ENCODE measurements around the gene PNPT1. TPM values are rescaled to one million over a fixed set of nuclear protein-coding genes. Genes with fewer than 3 reads are reported as not detected.
A peak's percentile ranks its signal among the peaks of the same experiment; 100 is the strongest.

Gene PNPT1
- total RNA-seq, 1 donor from 2014 or later, result 22.3 TPM

DNA sequence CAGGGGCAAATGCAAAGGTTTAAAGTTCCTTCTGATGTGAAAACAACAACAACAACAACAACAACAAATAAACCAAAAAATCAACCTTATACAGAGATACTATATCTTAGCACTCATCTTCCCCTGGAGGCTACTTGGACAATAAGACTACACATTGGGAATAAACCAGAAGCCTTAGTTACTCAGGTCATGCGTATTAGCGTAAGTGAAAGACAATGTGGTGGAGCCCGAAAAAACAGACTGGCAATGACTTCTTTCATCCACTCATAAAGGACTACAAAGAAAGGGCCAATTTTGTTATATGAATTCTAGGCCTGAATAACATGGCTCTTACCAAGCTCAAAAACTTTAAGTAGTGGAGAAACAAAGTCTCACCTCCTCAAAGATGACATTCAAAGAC lies 56.8 kb downstream of the PNPT1 start:
- Histone ChIP-seq H3K4me3 (ENCODE audit: low read depth, low read length) (no peak overlapping the region), H3K36me3 (ENCODE audit: control insufficient read depth, insufficient read depth, low read length) (no peaks in the 10 kb centered on the region), H3K27me3 (ENCODE audit: control insufficient read depth, insufficient read depth, low read length) (no peaks in the 10 kb centered on the region)
- TF ChIP-seq, protein P1, sequence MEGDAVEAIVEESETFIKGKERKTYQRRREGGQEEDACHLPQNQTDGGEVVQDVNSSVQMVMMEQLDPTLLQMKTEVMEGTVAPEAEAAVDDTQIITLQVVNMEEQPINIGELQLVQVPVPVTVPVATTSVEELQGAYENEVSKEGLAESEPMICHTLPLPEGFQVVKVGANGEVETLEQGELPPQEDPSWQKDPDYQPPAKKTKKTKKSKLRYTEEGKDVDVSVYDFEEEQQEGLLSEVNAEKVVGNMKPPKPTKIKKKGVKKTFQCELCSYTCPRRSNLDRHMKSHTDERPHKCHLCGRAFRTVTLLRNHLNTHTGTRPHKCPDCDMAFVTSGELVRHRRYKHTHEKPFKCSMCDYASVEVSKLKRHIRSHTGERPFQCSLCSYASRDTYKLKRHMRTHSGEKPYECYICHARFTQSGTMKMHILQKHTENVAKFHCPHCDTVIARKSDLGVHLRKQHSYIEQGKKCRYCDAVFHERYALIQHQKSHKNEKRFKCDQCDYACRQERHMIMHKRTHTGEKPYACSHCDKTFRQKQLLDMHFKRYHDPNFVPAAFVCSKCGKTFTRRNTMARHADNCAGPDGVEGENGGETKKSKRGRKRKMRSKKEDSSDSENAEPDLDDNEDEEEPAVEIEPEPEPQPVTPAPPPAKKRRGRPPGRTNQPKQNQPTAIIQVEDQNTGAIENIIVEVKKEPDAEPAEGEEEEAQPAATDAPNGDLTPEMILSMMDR (IDR thresholded peaks at IDR 0.05; ENCODE audit: insufficient read depth, low read length, poor library complexity, severe bottlenecking), result no peak
- no peak for DNase-seq (ENCODE audit: low read depth)

DNA sequence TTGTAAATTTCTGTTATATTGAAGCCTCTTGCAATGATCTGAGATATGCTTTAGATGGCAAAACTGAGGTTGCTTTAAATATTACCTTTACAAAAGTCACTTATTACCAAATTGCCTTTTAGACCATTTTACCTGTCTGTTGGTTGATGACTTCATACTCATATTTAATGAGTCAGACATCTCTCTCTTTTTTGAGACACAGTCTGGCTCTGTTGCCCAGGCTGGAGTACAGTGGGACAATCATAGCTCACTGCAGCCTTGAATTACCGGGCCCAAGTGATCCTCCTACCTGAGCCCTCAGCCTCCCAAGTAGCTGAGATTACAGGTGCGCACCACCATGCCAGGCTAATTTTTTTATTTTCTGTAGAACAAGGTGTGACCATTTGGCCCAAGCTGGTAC lies 64.7 kb downstream of the PNPT1 start:
- no peaks in the 10 kb centered on the region for H3K27me3 ChIP-seq (ENCODE audit: control insufficient read depth, insufficient read depth, low read length)
- no peaks in the 10 kb centered on the region for H3K36me3 ChIP-seq (ENCODE audit: control insufficient read depth, insufficient read depth, low read length)
- H3K4me3 ChIP-seq (ENCODE audit: low read depth, low read length), result no peak overlapping the region
- TF ChIP-seq, protein P1 (IDR thresholded peaks at IDR 0.05; ENCODE audit: insufficient read depth, low read length, poor library complexity, severe bottlenecking), result no peak
- DNase-seq (ENCODE audit: low read depth), result no peak

DNA sequence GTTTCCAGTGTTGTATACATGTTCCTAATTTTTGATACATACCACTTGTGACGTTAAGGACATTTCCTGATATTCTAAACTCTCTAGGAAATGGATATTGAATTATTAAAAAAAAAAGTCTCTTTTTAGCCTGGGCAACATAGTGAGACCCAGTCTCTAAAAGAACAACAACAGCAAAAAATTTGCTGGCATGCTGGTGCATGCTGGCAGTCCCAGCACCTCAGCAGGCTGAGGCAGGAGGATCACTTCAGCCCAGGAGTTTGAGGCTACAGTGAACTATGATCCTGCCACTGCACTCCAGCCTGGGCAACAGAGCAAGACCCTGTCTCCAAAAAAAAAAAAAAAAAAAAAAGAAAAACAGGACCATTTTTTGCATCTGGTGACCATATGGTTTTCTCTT lies 65.7 kb downstream of the PNPT1 start:
- DNase-seq (ENCODE audit: low read depth), result no peak
- Histone ChIP-seq H3K36me3 (ENCODE audit: control insufficient read depth, insufficient read depth, low read length) (no peaks in the 10 kb centered on the region), H3K4me3 (ENCODE audit: low read depth, low read length) (no peak overlapping the region), H3K27me3 (ENCODE audit: control insufficient read depth, insufficient read depth, low read length) (no peaks in the 10 kb centered on the region)
- TF ChIP-seq, protein P1 (IDR thresholded peaks at IDR 0.05; ENCODE audit: insufficient read depth, low read length, poor library complexity, severe bottlenecking), result no peak

DNA sequence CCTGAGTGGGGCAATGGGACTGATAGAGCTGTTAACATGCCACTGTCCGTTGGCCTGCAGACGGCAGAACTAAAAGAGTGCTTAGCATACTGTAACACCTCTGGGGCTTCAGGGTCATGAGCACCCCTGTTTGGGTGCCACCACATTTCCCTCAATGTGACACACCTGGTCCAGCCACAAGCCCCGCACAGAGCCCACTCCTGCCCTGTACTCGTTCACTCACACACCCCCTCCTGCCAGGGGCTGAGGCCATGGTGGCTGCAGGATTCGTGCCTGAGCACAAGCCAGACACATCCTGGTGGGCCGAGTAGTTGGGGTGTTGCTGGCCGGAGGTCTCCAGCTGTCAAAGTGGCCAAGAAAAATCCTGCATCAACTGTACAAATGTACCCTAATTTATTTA lies 71.8 kb downstream of the PNPT1 start:
- Histone ChIP-seq H3K27me3 (ENCODE audit: control insufficient read depth, insufficient read depth, low read length) (no peaks in the 10 kb centered on the region), H3K36me3 (ENCODE audit: control insufficient read depth, insufficient read depth, low read length) (no peaks in the 10 kb centered on the region), H3K4me3 (ENCODE audit: low read depth, low read length) (no peak overlapping the region)
- DNase-seq (ENCODE audit: low read depth), result no peak
- TF ChIP-seq, protein P1 (IDR thresholded peaks at IDR 0.05; ENCODE audit: insufficient read depth, low read length, poor library complexity, severe bottlenecking), result no peak

DNA sequence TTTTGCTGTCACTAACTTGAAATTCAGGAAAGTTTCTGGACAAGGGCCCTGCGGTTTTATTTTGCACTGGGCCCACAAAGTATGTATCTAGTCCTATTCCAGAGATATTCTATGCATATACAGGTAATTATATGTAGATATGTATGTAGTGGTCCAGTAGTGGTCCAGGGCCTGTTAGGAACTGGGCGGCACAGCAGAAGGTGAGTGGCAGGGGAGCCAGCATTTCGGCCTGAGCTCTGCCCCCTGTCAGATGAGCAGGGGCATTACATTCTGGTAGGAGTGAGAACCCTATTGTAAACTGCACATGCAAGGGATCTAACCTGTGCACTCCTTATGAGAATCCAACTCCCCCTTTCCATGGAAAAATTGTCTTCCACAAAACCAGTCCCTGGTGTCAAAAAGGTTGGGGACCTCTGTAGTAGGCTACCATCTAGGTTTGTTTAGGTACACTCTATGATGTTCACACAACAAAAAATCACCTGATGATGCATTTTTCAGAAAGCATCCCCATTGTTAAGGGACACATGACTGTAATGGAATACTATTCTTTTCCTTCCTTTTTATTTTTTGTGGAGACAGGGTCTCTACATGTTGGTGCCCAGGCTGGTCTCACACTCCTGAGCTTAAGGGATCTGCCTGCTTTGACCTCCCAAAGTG lies 73.4 kb downstream of the PNPT1 start:
- Histone ChIP-seq H3K27me3 (ENCODE audit: control insufficient read depth, insufficient read depth, low read length) (no peaks in the 10 kb centered on the region), H3K36me3 (ENCODE audit: control insufficient read depth, insufficient read depth, low read length) (no peaks in the 10 kb centered on the region), H3K4me3 (ENCODE audit: low read depth, low read length) (no peak overlapping the region)
- TF ChIP-seq, protein P1 (IDR thresholded peaks at IDR 0.05; ENCODE audit: insufficient read depth, low read length, poor library complexity, severe bottlenecking), result peak; percentile 30
- DNase-seq (ENCODE audit: low read depth), result no peak
